HepG2 (cell line): Measurements from ENCODE around the gene TNFRSF1B. TPM values are rescaled to one million over a fixed set of nuclear protein-coding genes. Genes with fewer than 3 reads are reported as not detected.

Experiments used
- ATAC-seq: fragments of 200-7000 bp; cut with Tn5 transposase; 3 replicates; pipeline ENCODE4 v1.9.1; 2020; ENCODE audit warnings: mild to moderate bottlenecking, moderate library complexity
- BruUV-seq: library from RNA; stranded (reverse); fragments of 400-500 nt; replicated peaks from 2 replicates; lab custom pipeline; 2021; lab: Mats Ljungman, UMichigan
- CTCF ChIA-PET: fragments of 300-600 bp; formaldehyde crosslinking; extraction: SDS; loops from one replicate; lab custom pipeline; 2021; ENCODE audit warnings: low total read pairs, inconsistent platforms, low intra/inter-chr PET ratio; lab: Yijun Ruan, JAX
- POLR2A ChIA-PET: fragments of 350-600 bp; sonication (Branson Sonifier 250); formaldehyde crosslinking; loops from one replicate; lab custom pipeline; 2020; ENCODE audit warnings: antibody characterized with exemption, inconsistent platforms; lab: Yijun Ruan, JAX
- DNase-seq: peaks from one replicate; pipeline ENCODE4 v3.0.0-alpha.2; 2015; ENCODE audit warnings: low spot score
- FAIRE-seq: peaks from 3 replicates; lab custom pipeline; 2011; peaks lifted over from hg19 to GRCh38; lab: Jason Lieb, UNC
- H2AFZ ChIP-seq: one replicate; pipeline ENCODE4 v1.6.1; 2011; ENCODE audit warnings: low read length, inconsistent platforms
- H3K27ac ChIP-seq: fragments of 300-600 bp; 3 replicates; pipeline ENCODE4 v1.8.0; 2011; ENCODE audit warnings: mixed run types, mild to moderate bottlenecking, mixed read lengths, low read length, inconsistent platforms; ENCODE audit not compliant: insufficient read depth; ENCODE audit errors: extremely low read length
- H3K27me3 ChIP-seq, 2 experiments: fragments of 200-600 bp in 1 of 2; 2 replicates in 1 of 2; 3 replicates in 1 of 2; pipeline versions ENCODE4 v1.6.0 to v1.8.0; 2011; ENCODE audit warnings: low read length in 2 of 2, mild to moderate bottlenecking in 2 of 2, moderate library complexity in 2 of 2, inconsistent platforms in 1 of 2; ENCODE audit not compliant: insufficient read depth in 2 of 2, control insufficient read depth in 1 of 2
- H3K36me3 ChIP-seq, 2 experiments: fragments of 200-600 bp in 1 of 2; replicated peaks in 1 of 2; 2 replicates in 1 of 2; 3 replicates in 1 of 2; pipeline versions ENCODE4 v1.5.1 to v1.8.0; 2011; ENCODE audit warnings: low read length in 2 of 2, inconsistent platforms in 1 of 2; ENCODE audit not compliant: insufficient read depth in 2 of 2, control insufficient read depth in 1 of 2
- H3K4me1 ChIP-seq: 2 replicates; pipeline ENCODE4 v1.5.1; 2012; ENCODE audit warnings: low read length, inconsistent platforms; ENCODE audit not compliant: insufficient read depth
- H3K4me2 ChIP-seq: 2 replicates; pipeline ENCODE4 v1.6.0; 2011; ENCODE audit warnings: low read depth, low read length, inconsistent platforms
- H3K4me3 ChIP-seq, 3 experiments: fragments of 200-600 bp in 1 of 3; sonication (generic), shearing (Covaris generic) in 1 of 3; replicated peaks in 1 of 3; 2 replicates each; pipeline ENCODE4 v1.5.1; 2011 to 2016; ENCODE audit warnings: low read length in 3 of 3, inconsistent platforms in 2 of 3, low read depth in 2 of 3, mild to moderate bottlenecking in 2 of 3, control low read depth in 1 of 3, mixed read lengths in 1 of 3; ENCODE audit not compliant: insufficient read depth in 1 of 3
- H3K79me2 ChIP-seq: one replicate; pipeline ENCODE4 v1.6.1; 2011; ENCODE audit warnings: low read length, inconsistent platforms; ENCODE audit not compliant: insufficient read depth
- H3K9ac ChIP-seq: 2 replicates; pipeline ENCODE4 v1.6.0; 2011; ENCODE audit warnings: mild to moderate bottlenecking, low read depth, low read length, inconsistent platforms; ENCODE audit not compliant: insufficient read depth
- H3K9me3 ChIP-seq: 2 replicates; pipeline ENCODE4 v1.5.1; 2012; ENCODE audit warnings: mild to moderate bottlenecking, low read length
- H4K20me1 ChIP-seq: 2 replicates; pipeline ENCODE4 v1.6.0; 2011; ENCODE audit warnings: inconsistent platforms, mild to moderate bottlenecking, low read length, moderate library complexity; ENCODE audit not compliant: insufficient read depth
- ELF1 ChIP-seq: sonication (generic); formaldehyde crosslinking; IDR thresholded peaks from 2 replicates; pipeline ENCODE4 v1.4.0; 2020; ENCODE audit warnings: missing genetic modification reagents
- RBAK ChIP-seq: sonication (generic); formaldehyde crosslinking; IDR thresholded peaks from 2 replicates; pipeline ENCODE4 v1.5.1; 2020; ENCODE audit warnings: mild to moderate bottlenecking, missing genetic modification reagents
- SMC3 ChIP-seq: IDR thresholded peaks from 2 replicates; pipeline ENCODE4 v1.6.1; 2011; ENCODE audit warnings: low read length, improper control_type of control experiment
- STAT5B ChIP-seq: sonication (generic); formaldehyde crosslinking; IDR thresholded peaks from 2 replicates; pipeline ENCODE4 v1.4.0; 2020; ENCODE audit warnings: missing genetic modification reagents
- ZNF350 ChIP-seq: sonication (generic); formaldehyde crosslinking; IDR thresholded peaks from 2 replicates; pipeline ENCODE4 v1.4.0; 2020; ENCODE audit warnings: mild to moderate bottlenecking, low read depth, missing genetic modification reagents, borderline replicate concordance
- ZNF501 ChIP-seq: sonication (generic); formaldehyde crosslinking; IDR thresholded peaks from 2 replicates; pipeline ENCODE4 v1.5.1; 2020; ENCODE audit warnings: mild to moderate bottlenecking, moderate library complexity, missing genetic modification reagents
- WGBS: methylation state at CpG from one replicate; pipeline ENCODE4 v1.1.6; 2017; ENCODE audit warnings: low lambda C conversion rate; 5-methylcytosine and 5-hydroxymethylcytosine counted together
- in situ Hi-C: cut with HindIII; loops from 2 replicates; pipeline ENCODE4 v1.10.0; 2017; ENCODE audit warnings: low pct_unique_long_range_greater_than_20kb; ENCODE audit not compliant: extremely low pct_ligation_motif_present
- intact Hi-C: fragments of 100-400 bp; cut with micrococcal nuclease; formaldehyde crosslinking; loops from one replicate; pipeline ENCODE4 v1.10.0; 2022; ENCODE audit not compliant: unreplicated experiment
- polyA plus RNA-seq, 8 experiments: library from polyadenylated mRNA; depleted of rRNA in 3 of 8; stranded (reverse) in 7 of 8; unstranded in 1 of 8; fragments of >200 nt; fragmentation: Illumina TruSeq in 4 of 8; extraction: Trizol in 4 of 8; gene quantifications; 2 replicates each; pipeline versions ENCODE4 v1.2.1 to v1.2.3, GENCODE V29; 2011 to 2016; ENCODE audit warnings: low read depth in 4 of 8, missing spikeins in 1 of 8, mixed read lengths in 1 of 8; ENCODE audit not compliant: insufficient read depth in 1 of 8
- total RNA-seq, 5 experiments: library from RNA; depleted of rRNA; stranded (reverse); fragments of >200 nt; fragmentation: Illumina TruSeq; extraction: Trizol; gene quantifications; 2 replicates each; pipeline ENCODE4 v1.2.3, GENCODE V29; 2016; ENCODE audit warnings: low read depth in 1 of 5
- TF ChIP-seq, protein P1 (sequence below): sonication (generic); formaldehyde crosslinking; IDR thresholded peaks from 2 replicates; pipeline ENCODE4 v1.5.1; 2020; ENCODE audit warnings: missing genetic modification reagents, mild to moderate bottlenecking, borderline replicate concordance

Gene TNFRSF1B
- total and polyA plus RNA-seq, 2 of the 13 experiments (the other 11 are each of a cell fraction or from before 2014, with no cell fraction given) = 0.04 to 0.11 TPM

DNA sequence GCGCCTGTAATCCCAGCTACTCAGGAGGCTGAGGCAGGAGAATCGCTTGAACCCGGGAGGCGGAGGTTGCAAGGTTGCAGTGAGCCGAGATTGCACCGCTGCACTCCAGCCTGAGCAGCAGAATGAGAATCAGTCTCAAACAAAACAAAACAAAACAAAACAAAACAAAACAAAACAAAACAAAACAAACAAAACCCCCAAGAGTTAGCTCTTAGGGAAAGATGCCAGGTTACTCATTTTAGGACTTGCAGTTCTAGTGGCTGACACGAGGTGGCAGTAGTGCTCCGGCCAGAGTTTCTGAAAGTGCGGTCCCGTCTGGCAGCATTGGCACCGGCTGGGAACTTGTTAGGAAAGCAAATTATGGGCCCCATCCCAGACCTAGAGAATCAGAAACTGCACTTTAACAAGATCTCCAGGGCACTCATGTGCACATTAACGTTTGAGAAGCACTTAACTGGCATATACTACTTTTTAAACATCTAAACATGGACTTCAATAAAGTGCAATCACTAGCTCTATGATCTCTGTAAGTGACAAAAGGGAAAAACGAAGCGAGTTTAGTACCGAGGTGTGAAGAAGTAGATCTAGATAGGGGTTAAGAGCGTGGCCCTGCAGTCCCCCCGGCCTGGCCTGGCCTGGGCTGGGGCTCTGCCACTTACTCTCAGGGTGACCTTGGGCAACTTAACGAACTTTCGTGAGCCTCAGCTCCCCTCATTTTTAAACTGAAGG lies 41.9 kb upstream of the TNFRSF1B start (continued):
- no peak for TF ChIP-seq RBAK (CRISPR knock-in tag)
- peak; percentile 97 for TF ChIP-seq SMC3
- TF ChIP-seq ELF1 (CRISPR knock-in tag) = no peak
- 0 out of 2 replicates have a peak, but pooled peaks have one; percentile 18 for TF ChIP-seq ZNF350 (CRISPR knock-in tag)

DNA sequence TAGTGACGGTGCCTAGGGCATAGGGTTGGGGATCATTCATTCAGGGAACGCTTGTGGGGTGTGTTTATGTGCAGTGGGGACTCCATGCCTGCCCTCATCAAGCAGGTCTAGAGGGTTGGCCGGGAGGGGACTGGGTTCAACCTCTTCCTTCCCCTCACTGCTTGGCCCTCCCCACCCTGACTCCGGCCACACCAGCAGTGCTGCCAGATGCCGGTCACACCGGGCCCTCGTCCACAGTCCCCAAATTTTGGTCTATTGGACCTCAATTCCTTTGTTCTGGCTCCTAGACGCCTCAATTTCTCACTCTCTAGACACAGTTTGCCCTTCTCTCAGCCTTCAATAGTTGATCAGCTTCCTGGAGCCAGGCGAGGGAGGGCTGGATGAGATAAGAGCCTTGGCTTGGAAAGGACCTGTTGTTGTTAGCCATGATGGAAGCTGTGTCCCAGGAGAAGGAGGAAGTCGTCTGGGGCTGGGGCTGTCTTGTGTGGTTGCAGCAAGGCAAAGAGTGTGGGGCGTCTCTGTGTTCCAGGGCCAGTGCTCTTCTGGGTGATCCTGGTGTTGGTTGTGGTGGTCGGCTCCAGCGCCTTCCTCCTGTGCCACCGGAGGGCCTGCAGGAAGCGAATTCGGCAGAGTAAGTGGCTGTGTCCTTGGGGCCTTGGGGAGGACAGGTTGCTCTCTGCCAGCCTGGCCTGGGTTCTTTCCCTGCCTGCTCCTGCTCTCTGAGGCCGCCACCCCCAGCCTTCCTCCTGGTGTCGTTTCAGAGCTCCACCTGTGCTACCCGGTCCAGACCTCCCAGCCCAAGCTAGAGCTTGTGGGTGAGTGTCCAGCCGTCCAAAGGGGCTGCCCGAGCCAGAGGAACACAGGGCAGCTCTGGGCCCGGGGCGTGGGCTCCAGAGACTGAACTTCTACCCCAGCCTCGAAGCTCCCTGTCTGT lies 41.1 kb upstream of the TNFRSF1B start:
- intact Hi-C loops = no loop called here
- peaks cover 15% of the 10 kb centered on the region for H3K4me1 ChIP-seq
- no peaks in the 10 kb centered on the region for H3K36me3 ChIP-seq
- peak; percentile 24 for ATAC-seq
- no peak for DNase-seq
- POLR2A ChIA-PET = no interaction called here
- H3K9me3 ChIP-seq = no peaks in the 10 kb centered on the region
- in situ Hi-C loops = no loop called here
- no TSS peak for BruUV-seq
- 23% methylated on average over 16 of the region's 24 CpGs for WGBS
- no peak overlapping the region for H3K4me3 ChIP-seq
- H3K4me2 ChIP-seq = no peak overlapping the region
- no peak overlapping the region for H3K9ac ChIP-seq
- no peak overlapping the region for H2AFZ ChIP-seq
- H3K27me3 ChIP-seq = peaks cover 5 to 25% of the 10 kb centered on the region in 2 experiments
- H3K27ac ChIP-seq = no peak overlapping the region
- CTCF ChIA-PET = interaction anchor here (1.7 to 5.3 kb wide), 2 partner anchors 82 to 86 kb away, joined by 3 to 93 read pairs; no protein-coding TSS in a partner anchor
- no peak for FAIRE-seq
- H4K20me1 ChIP-seq = no peaks in the 10 kb centered on the region
- no peak for TF ChIP-seq ZNF501 (CRISPR knock-in tag)
- TF ChIP-seq, protein P1, sequence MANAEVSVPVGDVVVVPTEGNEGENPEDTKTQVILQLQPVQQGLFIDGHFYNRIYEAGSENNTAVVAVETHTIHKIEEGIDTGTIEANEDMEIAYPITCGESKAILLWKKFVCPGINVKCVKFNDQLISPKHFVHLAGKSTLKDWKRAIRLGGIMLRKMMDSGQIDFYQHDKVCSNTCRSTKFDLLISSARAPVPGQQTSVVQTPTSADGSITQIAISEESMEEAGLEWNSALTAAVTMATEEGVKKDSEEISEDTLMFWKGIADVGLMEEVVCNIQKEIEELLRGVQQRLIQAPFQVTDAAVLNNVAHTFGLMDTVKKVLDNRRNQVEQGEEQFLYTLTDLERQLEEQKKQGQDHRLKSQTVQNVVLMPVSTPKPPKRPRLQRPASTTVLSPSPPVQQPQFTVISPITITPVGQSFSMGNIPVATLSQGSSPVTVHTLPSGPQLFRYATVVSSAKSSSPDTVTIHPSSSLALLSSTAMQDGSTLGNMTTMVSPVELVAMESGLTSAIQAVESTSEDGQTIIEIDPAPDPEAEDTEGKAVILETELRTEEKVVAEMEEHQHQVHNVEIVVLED = no peak
- TF ChIP-seq STAT5B (CRISPR knock-in tag) = no peak
- no peaks in the 10 kb centered on the region for H3K79me2 ChIP-seq
